ENCODE data around the gene GNS. TPM values are rescaled to one million over a fixed set of nuclear protein-coding genes. Genes with fewer than 3 reads are reported as not detected.

The GNS gene
- total and polyA plus RNA-seq, 2 donors (not counting 3 experiments of a cell fraction or from before 2014, with no cell fraction given): 107 to 142 TPM

- H3K27me3 ChIP-seq (ENCODE audit: control insufficient read depth in 2 of 2, insufficient read depth in 2 of 2, low read length in 2 of 2): no peaks in the 10 kb centered on the region
- BruUV-seq (replicated peaks): no TSS peak
- ChIA-PET POLR2A (interaction anchor here (0.7 kb wide), 1 partner anchor 10 kb away, joined by 3 read pairs; no protein-coding TSS in a partner anchor), CTCF (no interaction called here)
- dilution Hi-C loops (cut with MboI; ENCODE audit: extremely low pct_ligation_motif_present, low sequenced_read_pairs): no loop called here
- peaks cover 3% of the 10 kb centered on the region for H3K79me2 ChIP-seq (ENCODE audit: control insufficient read depth, insufficient read depth, low read length)
- H3K27ac ChIP-seq (ENCODE audit: insufficient read depth, low read depth, low read length): no peak overlapping the region
- H3K9me1 ChIP-seq (replicated peaks; ENCODE audit: control insufficient read depth, extremely low read depth, insufficient read depth, low read length): no peaks in the 10 kb centered on the region
- intact Hi-C loops (cut with micrococcal nuclease): no loop called here
- H3K4me2 ChIP-seq (ENCODE audit: insufficient read depth, low read length): no peak overlapping the region
- FAIRE-seq (no peak), DNase-seq (ENCODE audit: low read depth, low spot score) (no peak)
- TF ChIP-seq MAX (IDR thresholded peaks at IDR 0.05; ENCODE audit: insufficient read depth, insufficient read length) (no peak), EZH2 (IDR thresholded peaks at IDR 0.05; ENCODE audit: borderline replicate concordance, low read depth, low read length, severe bottlenecking) (no peak), JUN (IDR thresholded peaks at IDR 0.05; ENCODE audit: borderline replicate concordance, insufficient read depth, insufficient read length, low read depth) (no peak), POLR2A (IDR thresholded peaks at IDR 0.05; ENCODE audit: low read depth, low read length) (no peak), POLR2AphosphoS5 (IDR thresholded peaks at IDR 0.05; ENCODE audit: insufficient read depth, low read depth, low read length) (no peak), GATA2 (IDR thresholded peaks at IDR 0.05; ENCODE audit: insufficient read depth, insufficient read length, low read depth, low read length) (no peak), CTCF (IDR thresholded peaks at IDR 0.05; ENCODE audit: extremely low read depth in 1 of 2, insufficient read depth in 1 of 2, low read depth in 1 of 2, low read length in 2 of 2) (no peak), MYC (IDR thresholded peaks at IDR 0.05; ENCODE audit: low read depth, low read length) (no peak), FOS (IDR thresholded peaks at IDR 0.05; ENCODE audit: borderline replicate concordance, insufficient read depth, low read length) (no peak)
- H3K4me1 ChIP-seq (ENCODE audit: control insufficient read depth, extremely low read depth, insufficient read depth, low read length): peaks cover 14% of the 10 kb centered on the region
- H2AFZ ChIP-seq (ENCODE audit: low read depth, low read length): no peak overlapping the region
- H3K36me3 ChIP-seq (ENCODE audit: control insufficient read depth in 2 of 2, extremely low read depth in 1 of 2, insufficient read depth in 2 of 2, low read length in 2 of 2): peaks cover 19 to 38% of the 10 kb centered on the region in 2 experiments
- H3K4me3 ChIP-seq (replicated peaks in 1 of 3; ENCODE audit: insufficient read depth in 1 of 3, low read depth in 1 of 3, low read length in 3 of 3): no peak overlapping the region
- H4K20me1 ChIP-seq (replicated peaks; ENCODE audit: control insufficient read depth, extremely low read depth, insufficient read depth, low read length): no peaks in the 10 kb centered on the region
- H3K9ac ChIP-seq (replicated peaks; ENCODE audit: extremely low read depth, insufficient read depth, low read length): no peak overlapping the region
- H3K9me3 ChIP-seq (replicated peaks; ENCODE audit: control insufficient read depth, insufficient read depth, low read length): no peaks in the 10 kb centered on the region
These were observed 18.6 kb downstream of the GNS start for GRCh38 chr12:64740646-64741045.

Measured in endothelial cell of umbilical vein (primary cell).